Peyer's patch (tissue), 4 donors: ENCODE data around the gene ZNF345.

Experiments used
- CTCF ChIP-seq, 6 experiments: fragments of 450-650 bp in 4 of 6; fragments of 200-600 bp in 2 of 6; sonication (generic) in 1 of 6; IDR thresholded peaks; one replicate each; pipeline ENCODE4 v1.5.1; 2017 to 2019; ENCODE audit warnings: antibody characterized with exemption in 6 of 6, mild to moderate bottlenecking in 3 of 6, moderate library complexity in 1 of 6
- POLR2A ChIP-seq, 2 donors: fragments of 450-650 bp; IDR thresholded peaks; one replicate each; pipeline ENCODE4 v1.5.1; 2017; ENCODE audit warnings: antibody characterized with exemption in 2 of 2, mild to moderate bottlenecking in 2 of 2, moderate library complexity in 2 of 2

- TF ChIP-seq CTCF (IDR thresholded peaks at IDR 0.05): no peak
- no peak for TF ChIP-seq POLR2A (IDR thresholded peaks at IDR 0.05)
These were observed 28.9 kb upstream of the ZNF345 start for GRCh38 chr19:36821758-36822157.
